Thyroid gland (tissue), 4 donors: Measurements from ENCODE around the gene IFT88.

Experiments used
- CTCF ChIP-seq, 6 experiments: fragments of 200-600 bp in 3 of 6; fragments of 450-650 bp in 3 of 6; sonication (generic) in 3 of 6; IDR thresholded peaks; one replicate each; pipeline ENCODE4 v1.5.1; 2016 to 2019; ENCODE audit warnings: antibody characterized with exemption in 6 of 6, mild to moderate bottlenecking in 2 of 6, inconsistent platforms in 1 of 6, moderate library complexity in 1 of 6
- POLR2A ChIP-seq, 2 donors: fragments of 450-650 bp; IDR thresholded peaks; one replicate each; pipeline ENCODE4 v1.6.1; 2017; ENCODE audit warnings: antibody characterized with exemption in 2 of 2, mild to moderate bottlenecking in 2 of 2, moderate library complexity in 1 of 2

DNA sequence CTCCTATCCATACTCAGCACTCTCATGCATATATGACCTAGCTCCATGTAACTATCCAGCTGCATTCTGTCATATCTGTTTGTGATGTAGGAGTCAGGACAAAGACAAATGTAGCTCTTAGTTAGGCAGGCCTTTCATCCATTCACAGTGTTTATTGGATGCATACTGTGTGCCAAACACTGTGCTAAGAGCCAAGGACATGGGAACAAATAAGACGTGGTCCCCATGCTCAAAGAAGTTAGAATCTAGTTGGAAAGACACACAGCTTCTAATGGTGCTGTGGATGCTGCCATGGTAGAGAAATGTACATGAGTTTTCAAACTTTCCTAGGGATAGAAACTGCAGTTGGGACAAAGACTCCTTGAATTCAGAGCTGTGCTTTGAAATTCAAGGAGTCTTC, 104.8 kb downstream of the IFT88 start:
- TF ChIP-seq POLR2A (IDR thresholded peaks at IDR 0.05) (no peak), CTCF (IDR thresholded peaks at IDR 0.05) (no peak)
